Adrenal gland (tissue), 5 donors: ENCODE results near the gene IL17RA.

Experiments used
- POLR2A ChIP-seq, 2 donors: fragments of 450-650 bp; IDR thresholded peaks; one replicate each; pipeline ENCODE4 v1.6.1; 2017; ENCODE audit warnings: antibody characterized with exemption in 2 of 2, mild to moderate bottlenecking in 2 of 2, moderate library complexity in 1 of 2
- TF ChIP-seq, protein P1 (sequence below), 6 experiments: fragments of 450-650 bp in 4 of 6; fragments of 200-600 bp in 2 of 6; sonication (generic) in 1 of 6; IDR thresholded peaks; 1 replicate in 5 of 6; 2 replicates in 1 of 6; pipeline versions ENCODE4 v1.5.1 to v1.8.0; 2016 to 2021; ENCODE audit warnings: antibody characterized with exemption in 6 of 6, mild to moderate bottlenecking in 2 of 6, moderate library complexity in 1 of 6
- donor health status: DM: no; HTN: no; CAD: no.

GRCh38 chr22:17132112-17132511 is 47.3 kb downstream of the IL17RA start:
- TF ChIP-seq, protein P1, sequence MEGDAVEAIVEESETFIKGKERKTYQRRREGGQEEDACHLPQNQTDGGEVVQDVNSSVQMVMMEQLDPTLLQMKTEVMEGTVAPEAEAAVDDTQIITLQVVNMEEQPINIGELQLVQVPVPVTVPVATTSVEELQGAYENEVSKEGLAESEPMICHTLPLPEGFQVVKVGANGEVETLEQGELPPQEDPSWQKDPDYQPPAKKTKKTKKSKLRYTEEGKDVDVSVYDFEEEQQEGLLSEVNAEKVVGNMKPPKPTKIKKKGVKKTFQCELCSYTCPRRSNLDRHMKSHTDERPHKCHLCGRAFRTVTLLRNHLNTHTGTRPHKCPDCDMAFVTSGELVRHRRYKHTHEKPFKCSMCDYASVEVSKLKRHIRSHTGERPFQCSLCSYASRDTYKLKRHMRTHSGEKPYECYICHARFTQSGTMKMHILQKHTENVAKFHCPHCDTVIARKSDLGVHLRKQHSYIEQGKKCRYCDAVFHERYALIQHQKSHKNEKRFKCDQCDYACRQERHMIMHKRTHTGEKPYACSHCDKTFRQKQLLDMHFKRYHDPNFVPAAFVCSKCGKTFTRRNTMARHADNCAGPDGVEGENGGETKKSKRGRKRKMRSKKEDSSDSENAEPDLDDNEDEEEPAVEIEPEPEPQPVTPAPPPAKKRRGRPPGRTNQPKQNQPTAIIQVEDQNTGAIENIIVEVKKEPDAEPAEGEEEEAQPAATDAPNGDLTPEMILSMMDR (IDR thresholded peaks at IDR 0.05) = no peak
- no peak for TF ChIP-seq POLR2A (IDR thresholded peaks at IDR 0.05)
